ENCODE measurements around the gene SLFN14.
"Not testable (repeated sequence)": the region's sequence is repeated elsewhere in the genome, so short reads cannot be mapped to it uniquely, and the experiment has no call there.

The SLFN14 gene

GRCh38 chr17:35559495-35560210, 966 bp downstream of the SLFN14 start:
- DNase-seq (ENCODE audit: low read depth in 2 of 2): no peak

DNA sequence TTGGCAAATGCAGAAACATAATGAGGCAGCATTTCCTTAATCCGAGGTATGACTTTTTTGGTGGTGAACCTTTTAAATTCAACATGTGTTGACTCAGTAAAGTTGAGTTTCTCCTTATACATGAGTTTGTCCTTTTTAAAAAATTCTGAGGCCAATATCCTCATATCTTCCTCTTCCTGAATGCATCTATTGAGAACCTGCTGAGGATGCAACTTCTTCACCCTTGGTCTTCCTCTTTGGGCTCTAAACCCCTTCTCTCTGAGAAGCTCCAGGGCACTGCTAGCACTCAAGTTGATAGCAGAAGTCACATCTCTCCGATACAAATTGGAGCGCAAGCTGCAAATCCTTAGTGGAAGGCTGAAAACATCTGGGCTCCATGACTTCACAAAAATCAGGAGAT, 3.3 kb downstream of the SLFN14 start:
- DNase-seq (ENCODE audit: low read depth in 2 of 2): no peak

- DNase-seq (ENCODE audit: low read depth in 2 of 2): no peak
These were observed 4.9 kb downstream of the SLFN14 start for GRCh38 chr17:35555691-35556090.

DNA sequence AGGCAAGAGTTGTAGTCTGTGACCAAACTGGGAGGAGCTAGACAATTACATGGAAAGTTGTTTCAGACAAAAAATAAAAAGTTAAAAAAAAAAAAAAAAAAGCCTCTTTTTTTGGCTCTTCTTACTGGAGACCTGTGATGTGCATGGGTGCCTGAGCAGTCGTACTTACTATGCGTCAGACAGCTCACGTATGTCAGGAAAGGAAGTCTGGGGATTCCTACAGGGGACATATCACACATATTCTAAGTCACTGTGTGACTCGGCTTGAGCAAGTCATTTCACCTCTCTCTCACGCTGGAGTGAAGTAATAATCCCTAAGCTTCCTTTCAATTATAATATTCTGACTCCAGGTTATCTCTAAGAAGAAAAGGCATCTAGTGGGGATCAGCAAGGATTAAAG, 6.0 kb downstream of the SLFN14 start:
- no peak for DNase-seq (ENCODE audit: low read depth in 2 of 2)

DNA sequence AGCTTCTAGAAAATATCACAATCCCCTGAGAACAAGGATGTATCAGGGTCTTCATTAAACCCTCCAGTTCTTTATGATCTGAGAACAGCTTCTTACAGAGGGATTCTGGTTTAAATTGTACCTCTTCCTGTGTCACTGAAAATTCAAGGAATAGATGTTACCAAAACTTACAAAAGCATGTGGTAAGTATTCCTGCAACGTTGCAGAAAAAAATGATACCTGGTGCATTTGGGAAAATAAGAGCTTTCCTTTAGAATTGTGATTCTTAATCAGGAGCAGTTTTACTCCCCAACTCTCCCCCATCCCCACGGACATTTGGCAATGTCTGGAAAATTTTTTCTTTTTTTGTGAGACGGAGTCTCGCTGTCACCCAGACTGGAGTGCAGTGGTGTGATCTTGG, 7.3 kb downstream of the SLFN14 start:
- no peak for DNase-seq (ENCODE audit: low read depth in 2 of 2)

- no peak for DNase-seq (ENCODE audit: low read depth in 2 of 2)
These were observed 11.6 kb downstream of the SLFN14 start for GRCh38 chr17:35548978-35549377.

GRCh38 chr17:35548208-35548810, 12.3 kb downstream of the SLFN14 start:
- DNase-seq (ENCODE audit: low read depth in 2 of 2): no peak

DNA sequence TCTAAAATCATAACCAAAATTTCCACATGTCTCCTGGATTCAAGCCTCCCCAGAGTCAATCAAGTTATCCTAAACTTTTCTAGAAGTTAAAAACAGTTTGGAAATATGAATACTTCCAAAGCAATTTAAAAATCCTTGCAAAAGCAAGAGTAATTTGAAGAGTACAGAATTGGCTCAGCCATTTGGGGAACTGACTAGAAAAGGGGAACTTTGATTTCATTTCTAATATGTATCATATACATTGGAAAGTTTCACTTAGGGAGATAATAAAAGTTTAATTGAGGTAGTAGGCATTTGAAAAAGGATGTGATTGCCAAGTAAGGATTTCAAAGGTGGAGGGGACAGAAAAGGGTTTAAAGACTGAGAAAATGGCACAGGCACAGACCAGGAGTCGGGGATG, 14.1 kb downstream of the SLFN14 start:
- DNase-seq (ENCODE audit: low read depth in 2 of 2): no peak

GRCh38 chr17:35545150-35545549, 15.5 kb downstream of the SLFN14 start:
- no peak for DNase-seq (ENCODE audit: low read depth in 2 of 2)

GRCh38 chr17:35543856-35544255, 16.8 kb downstream of the SLFN14 start:
- no peak for DNase-seq (ENCODE audit: low read depth in 2 of 2)

DNA sequence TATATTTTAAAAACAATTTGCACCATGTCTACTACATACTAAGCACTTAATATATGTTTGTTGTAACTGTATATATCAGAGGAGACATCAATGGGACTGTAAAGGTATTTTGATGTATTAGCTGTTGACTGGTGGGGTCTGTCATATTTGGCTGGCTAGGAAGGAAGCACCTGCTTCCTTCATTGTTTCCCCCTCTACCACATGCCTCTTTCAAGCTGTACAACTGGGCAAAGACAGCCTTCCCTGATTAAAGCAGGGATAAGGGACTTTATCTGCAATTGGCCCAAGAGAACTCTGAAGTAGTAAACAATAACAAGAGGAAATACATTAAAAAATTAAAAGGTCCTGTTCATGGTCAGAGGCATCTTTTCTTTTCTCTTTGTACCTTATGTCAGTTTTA, 17.6 kb downstream of the SLFN14 start:
- DNase-seq (ENCODE audit: low read depth in 2 of 2): no peak

- no peak for DNase-seq (ENCODE audit: low read depth in 2 of 2)
These were observed 19.2 kb downstream of the SLFN14 start for GRCh38 chr17:35541434-35541833.

DNA sequence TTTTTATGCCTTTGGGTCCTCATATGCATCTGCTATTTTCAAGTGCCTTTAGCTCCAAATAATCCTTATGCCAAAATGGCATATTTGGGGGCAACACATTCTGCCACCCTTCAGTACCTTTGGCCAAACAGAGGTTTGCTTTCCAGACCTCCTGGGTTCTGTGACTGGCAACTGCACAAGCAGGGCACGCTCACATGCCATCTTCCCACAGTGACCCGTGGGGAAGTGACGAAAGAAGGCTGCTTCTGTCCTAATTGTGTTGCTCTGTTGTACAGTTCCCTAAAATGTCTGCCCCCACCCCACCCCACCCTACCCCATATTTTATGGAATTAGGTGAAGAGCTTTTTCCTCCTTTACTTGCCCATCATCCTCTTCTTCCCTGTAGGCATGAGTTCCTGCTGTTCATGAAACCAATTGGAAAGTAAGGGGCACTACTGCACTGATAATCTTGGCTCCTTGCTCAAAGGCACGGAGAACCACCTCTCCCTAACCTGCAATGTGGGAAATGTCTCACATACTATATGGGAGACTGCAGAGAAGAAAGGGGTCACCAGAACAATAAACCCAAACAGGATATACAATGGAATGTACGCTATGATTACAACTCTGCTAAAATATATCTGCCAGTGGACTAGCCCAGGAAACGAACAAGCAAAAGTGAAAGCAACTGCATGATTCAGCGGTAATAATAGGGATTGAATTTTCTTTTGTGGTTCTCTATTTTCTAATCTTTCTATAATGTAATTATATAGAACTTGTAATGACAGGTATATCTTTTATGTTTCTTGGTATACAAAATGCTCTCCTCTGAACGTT, 19.8 kb downstream of the SLFN14 start:
- no peak for DNase-seq (ENCODE audit: low read depth in 2 of 2)

DNA sequence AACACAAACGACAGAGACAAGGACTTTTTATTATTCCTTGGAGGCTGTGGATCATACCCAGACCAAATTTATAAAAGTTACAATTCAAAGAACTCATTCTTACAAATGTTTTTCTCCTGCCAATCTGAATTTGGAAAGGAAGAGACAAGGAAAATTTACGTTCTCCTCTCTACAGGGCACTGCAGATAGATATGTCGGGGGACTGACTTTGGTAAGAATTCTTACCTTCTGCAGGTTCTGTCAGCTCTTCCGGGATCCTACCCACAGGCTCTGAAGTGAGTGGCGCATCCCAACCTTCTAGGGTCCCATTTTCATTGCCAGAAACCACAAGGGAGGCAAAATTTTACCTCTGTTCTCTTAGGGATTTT, 21.0 kb downstream of the SLFN14 start:
- DNase-seq (ENCODE audit: low read depth in 2 of 2): no peak

DNA sequence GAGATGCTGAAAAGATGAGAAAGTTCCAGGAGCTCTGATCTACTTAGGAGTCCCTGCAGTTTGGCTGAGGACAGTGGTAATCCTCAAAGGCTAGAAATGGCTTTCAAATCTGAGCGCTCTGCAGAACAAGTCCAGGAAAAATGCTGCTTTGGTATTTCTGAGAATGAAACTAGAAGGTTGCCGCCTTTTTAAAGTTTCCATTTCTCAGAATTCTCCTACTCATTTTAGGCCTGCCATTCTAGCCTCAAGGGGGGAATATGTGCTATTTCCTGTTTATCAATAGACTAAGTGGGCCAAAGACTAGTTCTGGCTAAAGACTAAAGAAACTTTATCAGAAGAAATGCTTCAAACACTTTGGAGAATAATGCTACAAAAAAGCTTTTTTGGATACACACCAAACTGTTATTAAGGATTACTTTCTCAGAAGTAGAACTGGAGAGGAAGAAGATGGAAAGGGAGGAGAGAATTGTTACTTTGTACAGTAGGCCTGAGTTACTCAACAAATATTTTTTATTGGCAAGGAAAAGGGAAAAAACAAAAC, 22.9 kb downstream of the SLFN14 start, which contains the start of gene SLFN12L:
TSS of gene SLFN12L (minus strand) at position 78 of the 541 bp plus-strand sequence. CDS start 15,314 bp downstream, outside the sequence.
- no peak for DNase-seq (ENCODE audit: low read depth in 2 of 2)

DNA sequence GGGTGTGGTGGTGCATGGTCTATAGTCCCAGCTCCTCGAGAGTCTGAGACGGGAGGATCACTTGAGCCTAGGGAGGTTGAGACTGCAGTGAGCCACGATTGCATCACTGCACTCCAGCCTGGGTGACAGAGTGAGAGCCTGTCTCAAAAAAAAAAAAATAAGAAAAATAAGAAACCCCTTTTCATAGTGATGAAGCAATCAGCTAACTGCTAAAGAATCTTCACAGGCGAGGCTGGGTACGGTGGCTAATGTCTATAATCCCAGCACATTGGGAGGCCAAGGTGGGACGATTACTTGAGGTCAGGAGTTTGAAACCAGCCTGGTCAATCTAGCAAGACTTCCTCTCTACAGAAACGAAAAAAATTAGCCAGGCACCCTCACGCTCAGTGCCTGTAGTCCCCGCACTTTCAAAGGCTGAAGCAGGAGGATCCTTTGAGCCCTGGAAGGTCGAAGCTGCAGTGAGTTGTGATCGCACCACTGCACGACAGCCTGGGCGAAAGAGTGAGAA, 23.9 kb downstream of the SLFN14 start:
- DNase-seq (ENCODE audit: low read depth in 2 of 2): no peak

- not testable (repeated sequence) for DNase-seq (ENCODE audit: low read depth in 2 of 2)
These were observed 25.2 kb downstream of the SLFN14 start for GRCh38 chr17:35535406-35535805.

GRCh38 chr17:35534576-35535093, 26.0 kb downstream of the SLFN14 start:
- DNase-seq (ENCODE audit: low read depth in 2 of 2): no peak

DNA sequence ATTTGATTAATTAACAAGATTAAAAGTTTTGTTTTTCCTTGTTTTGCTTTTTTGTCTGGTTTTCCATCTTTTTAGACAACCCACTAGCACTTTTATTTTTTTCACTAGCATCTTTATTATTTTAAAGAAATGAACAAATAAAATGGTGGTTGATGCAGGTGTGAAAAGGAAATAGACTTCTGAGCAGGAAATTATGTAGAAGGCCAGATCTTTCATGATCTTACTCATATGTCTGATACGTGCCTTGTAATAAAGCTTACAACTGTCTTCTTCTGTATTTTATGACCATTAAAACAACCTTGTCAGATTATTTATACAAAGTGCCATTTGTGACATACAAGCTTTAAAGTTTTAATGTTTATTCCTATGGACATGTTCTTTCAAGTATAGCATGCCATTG, 29.5 kb downstream of the SLFN14 start:
- no peak for DNase-seq (ENCODE audit: low read depth in 2 of 2)

- DNase-seq (ENCODE audit: low read depth in 2 of 2): no peak
These were observed 30.8 kb downstream of the SLFN14 start for GRCh38 chr17:35529866-35530265.

- not testable (repeated sequence) for DNase-seq (ENCODE audit: low read depth in 2 of 2)
These were observed 31.3 kb downstream of the SLFN14 start for GRCh38 chr17:35529326-35529725.

DNA sequence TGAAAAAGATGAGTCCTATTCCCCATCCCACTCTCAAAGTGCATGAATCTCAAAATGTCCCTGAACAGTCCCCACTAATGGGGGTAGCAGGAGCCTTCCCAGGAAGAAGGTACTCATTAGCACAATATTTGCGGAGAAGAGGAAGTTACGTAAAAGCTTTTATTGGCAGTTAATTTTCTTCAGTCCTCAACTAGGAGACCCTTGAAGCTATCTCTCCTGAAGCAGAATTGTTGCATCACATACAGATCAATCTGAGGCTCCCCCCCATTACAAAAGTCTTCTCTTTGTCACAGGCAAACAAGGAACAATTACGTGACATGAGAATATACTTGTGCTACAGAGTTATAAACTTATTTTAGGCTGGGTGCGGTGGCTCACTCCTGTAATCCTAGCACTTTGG, 37.3 kb downstream of the SLFN14 start:
- no peak for DNase-seq (ENCODE audit: low read depth in 2 of 2)

Measured in stimulated activated CD4-positive, alpha-beta T cell treated with anti-CD3 and anti-CD28 coated beads, Interleukin-1b, Interleukin-23, amount 100 ng/mL, for 4 hours (primary cell).